Neural crest cell (in vitro differentiated cells): ENCODE measurements around the gene PCSK4. TPM values are rescaled to one million over a fixed set of nuclear protein-coding genes. Genes with fewer than 3 reads are reported as not detected.
"Not testable (repeated sequence)": the region's sequence is repeated elsewhere in the genome, so short reads cannot be mapped to it uniquely, and the experiment has no call there.

Experiments
- DNase-seq: peaks from one replicate; pipeline ENCODE4 v3.0.0; 2021; ENCODE audit warnings: low read depth, mixed read lengths, low spot score
- H3K27ac Mint-ChIP-seq: one replicate; pipeline ENCODE4 v1.8.0; 2021; ENCODE audit warnings: mild to moderate bottlenecking, mixed read lengths; ENCODE audit not compliant: unreplicated experiment
- H3K27me3 Mint-ChIP-seq: 2 replicates; pipeline ENCODE4 v1.8.0; 2021; ENCODE audit warnings: low read depth, mild to moderate bottlenecking, mixed read lengths
- H3K36me3 Mint-ChIP-seq: 2 replicates; pipeline ENCODE4 v1.8.0; 2021; ENCODE audit warnings: low read depth, mild to moderate bottlenecking, mixed read lengths
- H3K4me1 Mint-ChIP-seq: 2 replicates; pipeline ENCODE4 v1.8.0; 2021; ENCODE audit warnings: mixed read lengths
- H3K4me3 Mint-ChIP-seq: one replicate; pipeline ENCODE4 v1.8.0; 2021; ENCODE audit warnings: mild to moderate bottlenecking, mixed read lengths
- H3K9me3 Mint-ChIP-seq: 2 replicates; pipeline ENCODE4 v1.8.0; 2021; ENCODE audit warnings: mixed read lengths
- CTCF ChIP-seq: fragments of 200-600 bp; sonication (generic); conservative IDR thresholded peaks from 2 replicates; pipeline ENCODE4 v1.5.0; 2021; ENCODE audit warnings: antibody characterized with exemption, mild to moderate bottlenecking
- total RNA-seq: library from RNA; stranded (reverse); gene quantifications from 2 replicates; pipeline ENCODE4 v1.2.1, GENCODE V29; 2021

PCSK4 gene
- total RNA-seq, 1 donor from 2014 or later = 11.7 TPM

- Mint-ChIP-seq H3K27me3 (peaks cover 9% of the 10 kb centered on the region), H3K9me3 (no peaks in the 10 kb centered on the region), H3K36me3 (no peaks in the 10 kb centered on the region), H3K4me3 (no peak overlapping the region), H3K4me1 (no peaks in the 10 kb centered on the region), H3K27ac (no peak overlapping the region)
- no peak for DNase-seq
- TF ChIP-seq CTCF = no peak
Measured at GRCh38 chr19:1532003-1532402, 41.9 kb upstream of the PCSK4 start.

DNA sequence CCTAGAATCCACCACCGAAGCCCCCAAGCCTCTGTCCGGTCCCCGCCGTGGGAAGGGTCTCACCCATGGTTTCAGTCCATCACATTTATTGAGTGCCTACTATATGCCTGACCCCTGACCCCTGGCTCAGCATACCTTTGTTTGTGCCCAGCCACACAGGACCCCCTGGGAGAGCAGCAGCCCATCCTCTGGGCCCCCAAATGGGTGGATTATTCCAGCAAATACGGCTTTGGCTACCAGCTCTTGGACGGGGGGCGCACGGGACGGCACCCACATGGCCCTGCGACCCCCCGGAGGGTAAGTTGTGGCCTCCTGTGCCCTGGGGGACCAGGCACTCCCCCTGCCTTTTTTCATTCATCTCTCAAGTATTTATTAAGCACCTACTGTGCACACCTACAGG is 41.4 kb upstream of the PCSK4 start:
- H3K4me1 Mint-ChIP-seq = no peaks in the 10 kb centered on the region
- H3K36me3 Mint-ChIP-seq = no peaks in the 10 kb centered on the region
- peaks cover 11% of the 10 kb centered on the region for H3K27me3 Mint-ChIP-seq

DNA sequence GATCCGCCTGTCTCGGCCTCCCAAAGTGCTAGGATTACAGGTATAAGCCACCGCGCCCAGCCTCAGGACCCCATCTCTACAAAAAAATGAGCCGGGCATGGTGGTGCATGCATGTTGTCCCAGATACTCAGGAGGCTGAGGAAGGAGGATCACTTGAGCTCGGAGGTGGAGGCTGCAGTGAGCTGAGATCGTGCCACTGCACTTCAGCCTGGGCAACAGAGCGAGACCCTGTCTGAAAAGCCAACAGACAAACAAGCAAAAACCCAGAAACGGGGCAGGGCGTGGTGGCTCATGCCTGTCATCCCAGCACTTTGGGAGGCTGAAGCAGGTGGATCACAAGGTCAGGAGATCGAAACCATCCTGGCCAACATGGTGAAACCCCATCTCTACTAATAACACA is 40.7 kb upstream of the PCSK4 start:
- not testable (repeated sequence) for H3K9me3 Mint-ChIP-seq, H3K36me3 Mint-ChIP-seq, DNase-seq, H3K4me1 Mint-ChIP-seq, H3K27ac Mint-ChIP-seq, H3K4me3 Mint-ChIP-seq
- peaks cover 18% of the 10 kb centered on the region for H3K27me3 Mint-ChIP-seq

More for the DNA sequence above, 41.4 kb upstream of the PCSK4 start:
- no peak overlapping the region for H3K4me3 Mint-ChIP-seq
- no peaks in the 10 kb centered on the region for H3K9me3 Mint-ChIP-seq
- no peak for TF ChIP-seq CTCF
- H3K27ac Mint-ChIP-seq = no peak overlapping the region
- DNase-seq = no peak

GRCh38 chr19:1529430-1529816 is 39.3 kb upstream of the PCSK4 start:
- no peak for DNase-seq
- H3K27ac Mint-ChIP-seq = no peak overlapping the region
- no peak for TF ChIP-seq CTCF
- H3K36me3 Mint-ChIP-seq = no peaks in the 10 kb centered on the region
- H3K27me3 Mint-ChIP-seq = peaks cover 33% of the 10 kb centered on the region
- no peak overlapping the region for H3K4me3 Mint-ChIP-seq
- H3K9me3 Mint-ChIP-seq = no peaks in the 10 kb centered on the region
- peaks cover 5% of the 10 kb centered on the region for H3K4me1 Mint-ChIP-seq

DNA sequence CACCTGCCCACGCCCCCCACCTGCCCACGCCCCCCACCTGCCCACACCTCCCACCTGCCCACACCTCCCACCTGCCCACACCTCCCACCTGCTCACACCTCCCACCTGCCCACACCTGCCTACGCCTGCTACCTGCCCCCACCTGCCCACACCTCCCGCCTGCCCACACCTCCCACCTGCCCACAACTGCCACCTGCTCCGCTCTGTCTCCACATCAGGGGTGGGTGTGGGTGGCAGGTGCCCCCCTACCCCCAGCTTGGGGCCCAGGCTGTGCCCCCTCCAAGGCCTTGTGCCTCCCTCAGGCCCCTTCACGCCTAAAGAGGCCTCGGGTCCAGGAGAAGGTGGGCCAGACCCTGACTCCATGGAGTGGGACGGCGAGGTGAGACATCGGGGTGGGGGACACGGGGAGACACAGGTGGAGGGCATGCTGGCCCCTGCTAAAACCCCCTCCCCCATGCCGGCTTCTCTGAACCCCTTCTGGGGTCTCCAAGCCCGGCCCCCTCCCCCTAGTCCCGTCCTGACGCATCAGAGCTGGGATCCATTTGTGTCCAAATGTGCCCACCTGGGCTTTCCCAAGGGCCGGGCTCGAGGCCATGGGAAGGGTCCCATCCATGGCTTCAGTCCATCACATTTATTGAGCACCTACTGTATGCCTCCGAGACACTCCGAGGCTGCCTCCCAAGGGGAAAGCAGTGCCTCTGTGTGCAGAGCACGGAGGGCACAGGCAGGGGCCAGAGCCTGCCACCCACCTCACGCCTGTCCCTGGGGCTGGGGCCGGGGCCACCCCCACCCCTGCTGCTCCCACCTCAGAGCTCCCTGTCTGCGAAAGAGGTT is 38.7 kb upstream of the PCSK4 start:
- DNase-seq = no peak
- H3K27ac Mint-ChIP-seq = no peak overlapping the region
- H3K27me3 Mint-ChIP-seq = peaks cover 35% of the 10 kb centered on the region
- H3K4me3 Mint-ChIP-seq = no peak overlapping the region
- TF ChIP-seq CTCF = no peak
- H3K4me1 Mint-ChIP-seq = peaks cover 7% of the 10 kb centered on the region
- no peaks in the 10 kb centered on the region for H3K36me3 Mint-ChIP-seq
- no peaks in the 10 kb centered on the region for H3K9me3 Mint-ChIP-seq

DNA sequence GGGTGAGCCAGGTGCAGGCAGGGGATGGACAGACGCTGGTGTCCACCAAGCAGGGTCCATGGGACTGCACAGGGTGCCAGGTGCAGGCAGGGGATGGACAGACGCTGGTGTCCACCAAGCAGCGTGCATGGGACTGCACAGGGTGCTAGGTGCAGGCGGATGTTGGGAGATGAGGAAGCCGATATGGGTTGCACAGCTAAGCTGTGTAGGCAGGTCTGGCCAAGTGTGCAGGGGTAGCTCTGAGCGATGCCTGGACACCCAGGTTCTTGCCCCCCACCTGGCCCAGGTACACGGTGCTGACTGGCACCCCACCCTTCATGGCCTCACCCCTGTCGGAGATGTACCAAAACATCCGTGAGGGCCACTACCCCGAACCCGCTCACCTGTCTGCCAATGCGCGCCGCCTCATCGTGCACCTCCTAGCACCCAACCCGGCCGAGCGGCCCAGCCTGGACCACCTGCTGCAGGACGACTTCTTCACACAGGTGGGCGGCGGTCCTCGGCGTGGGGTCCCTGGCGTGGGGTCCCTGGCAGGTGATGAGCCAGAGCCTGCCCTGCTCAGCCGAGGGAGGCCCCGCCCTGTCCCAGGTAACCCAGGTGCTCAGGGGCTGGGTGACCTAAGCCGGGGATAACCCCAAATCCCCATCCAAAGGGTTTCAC is 37.6 kb upstream of the PCSK4 start:
- H3K9me3 Mint-ChIP-seq = no peaks in the 10 kb centered on the region
- TF ChIP-seq CTCF = no peak
- no peak overlapping the region for H3K4me3 Mint-ChIP-seq
- H3K27ac Mint-ChIP-seq = no peak overlapping the region
- H3K27me3 Mint-ChIP-seq = peaks cover 44% of the 10 kb centered on the region
- H3K4me1 Mint-ChIP-seq = peaks cover 7% of the 10 kb centered on the region
- no peak for DNase-seq
- no peaks in the 10 kb centered on the region for H3K36me3 Mint-ChIP-seq
